Astrocyte of the spinal cord (primary cell): ENCODE results near the gene CYP2A13.
"Not testable (repeated sequence)": the region's sequence is repeated elsewhere in the genome, so short reads cannot be mapped to it uniquely, and the experiment has no call there.

ENCODE experiments used
- DNase-seq: peaks from one replicate; pipeline ENCODE4 v3.0.0; 2011; ENCODE audit warnings: low read depth, low spot score
- H3K4me3 ChIP-seq: 2 replicates; pipeline ENCODE4 v1.5.1; 2011; ENCODE audit warnings: low read depth, mild to moderate bottlenecking, low read length, moderate library complexity
- in situ Hi-C: cut with HindIII; loops from 2 replicates; pipeline ENCODE4 v1.10.0; 2017; ENCODE audit warnings: low sequenced_read_pairs
- TF ChIP-seq, protein P1 (sequence below): IDR thresholded peaks from 2 replicates; pipeline ENCODE4 v1.5.1; 2012; ENCODE audit warnings: low read depth, mild to moderate bottlenecking, low read length, inconsistent platforms

The CYP2A13 gene, protein sequence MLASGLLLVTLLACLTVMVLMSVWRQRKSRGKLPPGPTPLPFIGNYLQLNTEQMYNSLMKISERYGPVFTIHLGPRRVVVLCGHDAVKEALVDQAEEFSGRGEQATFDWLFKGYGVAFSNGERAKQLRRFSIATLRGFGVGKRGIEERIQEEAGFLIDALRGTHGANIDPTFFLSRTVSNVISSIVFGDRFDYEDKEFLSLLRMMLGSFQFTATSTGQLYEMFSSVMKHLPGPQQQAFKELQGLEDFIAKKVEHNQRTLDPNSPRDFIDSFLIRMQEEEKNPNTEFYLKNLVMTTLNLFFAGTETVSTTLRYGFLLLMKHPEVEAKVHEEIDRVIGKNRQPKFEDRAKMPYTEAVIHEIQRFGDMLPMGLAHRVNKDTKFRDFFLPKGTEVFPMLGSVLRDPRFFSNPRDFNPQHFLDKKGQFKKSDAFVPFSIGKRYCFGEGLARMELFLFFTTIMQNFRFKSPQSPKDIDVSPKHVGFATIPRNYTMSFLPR

DNA sequence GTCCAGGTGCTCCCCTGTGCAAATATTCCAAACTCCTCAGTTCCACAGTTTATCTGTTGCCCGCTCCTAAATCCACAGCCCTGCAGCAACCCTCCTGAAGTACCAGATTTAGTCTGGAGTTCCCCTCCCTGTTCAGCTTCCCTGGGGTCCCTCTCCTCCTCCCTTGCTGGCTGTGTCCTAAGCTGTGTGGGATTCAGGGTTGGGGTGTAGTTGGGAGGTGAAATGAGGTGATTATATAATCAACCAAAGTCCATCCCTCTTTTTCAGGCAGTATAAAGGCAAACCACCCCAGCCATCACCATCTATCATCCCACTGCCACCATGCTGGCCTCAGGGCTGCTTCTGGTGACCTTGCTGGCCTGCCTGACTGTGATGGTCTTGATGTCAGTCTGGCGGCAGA lies at the start of gene CYP2A13:
Gene CYP2A13 (plus strand): TSS at position 301 of the 400 bp plus-strand sequence. CDS start 21 bp downstream, at position 322.
- no peak within 1 kb of the TSS for H3K4me3 ChIP-seq
- TF ChIP-seq, protein P1, sequence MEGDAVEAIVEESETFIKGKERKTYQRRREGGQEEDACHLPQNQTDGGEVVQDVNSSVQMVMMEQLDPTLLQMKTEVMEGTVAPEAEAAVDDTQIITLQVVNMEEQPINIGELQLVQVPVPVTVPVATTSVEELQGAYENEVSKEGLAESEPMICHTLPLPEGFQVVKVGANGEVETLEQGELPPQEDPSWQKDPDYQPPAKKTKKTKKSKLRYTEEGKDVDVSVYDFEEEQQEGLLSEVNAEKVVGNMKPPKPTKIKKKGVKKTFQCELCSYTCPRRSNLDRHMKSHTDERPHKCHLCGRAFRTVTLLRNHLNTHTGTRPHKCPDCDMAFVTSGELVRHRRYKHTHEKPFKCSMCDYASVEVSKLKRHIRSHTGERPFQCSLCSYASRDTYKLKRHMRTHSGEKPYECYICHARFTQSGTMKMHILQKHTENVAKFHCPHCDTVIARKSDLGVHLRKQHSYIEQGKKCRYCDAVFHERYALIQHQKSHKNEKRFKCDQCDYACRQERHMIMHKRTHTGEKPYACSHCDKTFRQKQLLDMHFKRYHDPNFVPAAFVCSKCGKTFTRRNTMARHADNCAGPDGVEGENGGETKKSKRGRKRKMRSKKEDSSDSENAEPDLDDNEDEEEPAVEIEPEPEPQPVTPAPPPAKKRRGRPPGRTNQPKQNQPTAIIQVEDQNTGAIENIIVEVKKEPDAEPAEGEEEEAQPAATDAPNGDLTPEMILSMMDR: no peak
- in situ Hi-C loops: no loop called here
- DNase-seq: no peak

DNA sequence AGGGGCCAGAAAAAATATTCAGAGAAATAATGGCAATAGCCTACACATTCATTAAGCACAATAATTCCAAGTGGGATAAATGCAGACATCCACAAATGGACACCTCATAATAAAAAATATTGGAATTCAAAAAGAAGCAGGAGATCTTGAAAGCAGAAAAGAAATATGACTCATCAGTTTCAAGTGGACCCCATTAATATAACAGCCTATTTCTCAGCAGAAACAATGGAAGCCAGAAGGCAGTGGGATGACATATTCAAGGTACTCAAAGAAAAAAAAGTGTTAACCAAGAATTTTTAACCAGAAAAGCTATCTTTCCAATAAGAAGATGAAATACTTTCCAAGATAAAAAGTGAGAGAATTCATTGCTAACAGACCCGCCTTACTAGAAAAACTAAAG lies 48.4 kb upstream of the CYP2A13 start:
- no peak overlapping the region for H3K4me3 ChIP-seq
- no peak for DNase-seq
- in situ Hi-C loops: no loop called here
- TF ChIP-seq, protein P1: no peak

DNA sequence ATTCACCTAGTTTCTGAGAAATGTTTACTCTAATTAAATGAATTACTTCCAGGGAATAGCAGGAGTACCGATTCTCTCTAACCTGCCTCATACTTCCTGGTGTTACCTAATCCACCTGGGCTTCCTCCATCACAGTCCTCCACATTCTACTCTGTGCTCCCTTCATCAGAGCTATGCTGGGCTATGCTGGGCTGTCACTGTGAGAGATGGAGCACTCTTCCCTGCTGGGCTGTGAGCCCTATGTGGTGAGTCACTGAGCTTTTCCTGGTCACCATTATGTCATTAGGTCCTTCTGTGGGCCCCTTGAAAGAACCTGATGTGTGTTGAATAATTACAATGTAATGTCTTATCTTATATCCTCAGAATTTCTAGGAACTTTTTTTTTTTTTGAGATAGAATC lies 43.2 kb upstream of the CYP2A13 start:
- H3K4me3 ChIP-seq, DNase-seq, in situ Hi-C loops: not testable (repeated sequence)

DNA sequence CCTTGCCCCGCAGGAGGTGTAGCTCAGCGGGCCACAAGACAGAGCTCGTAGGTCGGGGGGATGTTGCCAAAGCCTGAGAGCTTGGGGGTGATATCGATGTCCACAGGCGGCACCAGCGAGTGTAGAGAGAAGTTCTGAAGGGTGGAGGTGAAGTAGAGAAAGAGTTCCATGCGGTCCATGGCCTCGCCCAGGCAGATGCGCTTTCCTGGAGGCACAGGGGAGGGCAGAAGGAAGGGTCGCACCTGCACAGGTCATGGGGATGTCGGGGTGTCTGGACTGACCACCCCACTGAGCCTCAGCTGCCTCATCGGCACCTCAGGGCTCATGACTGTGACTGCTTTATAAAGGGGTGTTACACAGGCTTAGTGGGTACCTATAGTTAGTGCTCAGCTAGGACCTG lies 37.8 kb upstream of the CYP2A13 start:
- in situ Hi-C loops: no loop called here
- TF ChIP-seq, protein P1: no peak
- no peak overlapping the region for H3K4me3 ChIP-seq
- DNase-seq: no peak

DNA sequence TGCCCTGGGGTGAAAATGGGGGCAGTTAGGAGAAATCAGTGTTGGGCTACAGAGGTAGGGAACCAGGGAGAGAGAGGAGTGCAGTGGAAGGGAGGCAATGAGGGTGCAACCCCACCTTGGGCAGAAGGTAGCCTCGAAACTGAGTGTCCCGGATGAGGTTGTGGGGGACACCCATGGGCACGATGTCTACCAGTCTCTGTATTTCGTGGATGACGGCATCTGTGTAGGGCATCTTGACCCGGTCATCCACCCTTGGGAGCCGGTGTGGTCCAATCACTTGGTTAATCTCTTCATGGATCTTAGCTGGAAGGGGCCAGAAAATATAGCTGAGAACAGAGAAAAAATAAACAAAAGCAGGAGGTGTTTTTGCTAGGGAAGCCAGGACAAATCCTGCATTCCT lies 36.1 kb upstream of the CYP2A13 start:
- in situ Hi-C loops, H3K4me3 ChIP-seq, DNase-seq: not testable (repeated sequence)

DNA sequence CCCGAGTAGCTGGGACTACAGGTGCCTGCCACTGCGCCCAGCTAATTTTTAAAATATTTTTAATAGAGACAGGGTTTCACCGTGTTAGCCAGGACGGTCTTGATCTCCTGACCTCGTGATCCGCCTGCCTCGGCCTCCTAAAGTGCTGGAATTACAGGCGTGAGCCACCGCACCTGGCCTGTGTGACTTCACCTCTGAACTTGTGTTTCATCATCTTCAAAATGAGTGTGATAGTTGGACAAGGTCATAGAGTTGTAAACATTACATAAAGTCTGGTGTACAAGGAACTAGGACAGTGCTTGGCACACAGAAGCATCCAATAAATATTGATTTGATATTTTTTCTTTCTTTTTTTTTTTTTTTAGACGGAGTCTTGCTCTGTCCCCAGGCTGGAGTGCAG lies 34.9 kb upstream of the CYP2A13 start:
- DNase-seq, H3K4me3 ChIP-seq, in situ Hi-C loops: not testable (repeated sequence)

DNA sequence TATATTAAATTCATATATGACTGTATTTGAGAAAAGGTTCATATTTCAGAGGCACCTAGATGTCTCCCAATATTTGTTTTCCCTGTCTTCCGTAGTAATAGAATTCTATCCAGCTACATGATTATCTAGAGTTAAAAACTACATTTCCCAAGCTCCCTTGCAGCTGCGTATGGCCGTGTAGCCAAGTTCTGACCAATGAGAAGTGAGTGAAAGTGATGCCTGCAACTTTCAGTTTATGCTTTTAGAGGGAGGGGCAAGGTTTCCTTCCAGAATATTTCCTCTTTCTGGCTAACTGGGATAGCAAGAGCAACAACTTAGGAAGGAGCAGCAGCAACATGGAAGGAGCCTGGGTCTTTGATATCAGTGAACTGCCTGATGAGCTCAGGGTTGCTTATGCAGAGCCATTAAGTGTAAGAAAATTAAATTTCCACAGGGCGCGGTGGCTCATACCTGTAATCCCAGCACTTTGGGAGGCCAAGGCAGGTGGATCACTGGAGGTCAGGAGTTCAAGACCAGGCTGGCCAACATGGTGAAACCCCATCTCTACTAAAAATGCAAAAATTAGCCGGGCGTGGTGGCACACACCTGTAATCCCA lies 23.2 kb upstream of the CYP2A13 start:
- TF ChIP-seq, protein P1: no peak
- in situ Hi-C loops: no loop called here
- DNase-seq: peak; percentile 4
- no peak overlapping the region for H3K4me3 ChIP-seq

DNA sequence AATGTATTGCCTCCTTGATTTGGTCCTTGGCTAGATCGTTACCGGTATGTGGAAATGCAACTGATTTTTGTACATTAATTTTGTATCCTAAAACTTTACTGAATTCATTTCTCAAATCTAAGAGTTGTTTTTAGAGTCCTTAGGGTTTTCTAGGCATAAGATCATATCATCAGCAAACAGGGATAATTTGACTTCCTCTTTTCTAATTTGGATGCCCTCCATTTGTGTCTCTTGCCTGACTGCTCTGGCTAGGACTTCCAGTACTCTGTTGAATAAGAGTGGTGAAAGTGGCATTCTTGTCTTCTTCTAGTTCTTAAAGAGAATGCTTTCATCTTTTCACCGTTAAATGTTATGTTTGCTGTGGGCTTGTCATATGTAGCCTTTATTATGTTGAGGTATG lies 12.0 kb upstream of the CYP2A13 start:
- in situ Hi-C loops: no loop called here
- TF ChIP-seq, protein P1: no peak
- DNase-seq: no peak
- H3K4me3 ChIP-seq: no peak overlapping the region
